Measurements from ENCODE around the gene OTOF.

GRCh38 chr2:26424221-26424620 lies 53.7 kb downstream of the OTOF start:
- TF ChIP-seq CTCF (conservative IDR thresholded peaks at IDR 0.05) (no peak), ZFX (IDR thresholded peaks at IDR 0.05) (no peak)

Data from C4-2B (cell line).